Measurements from ENCODE around the gene CD4.

- TF ChIP-seq POLR2A (IDR thresholded peaks at IDR 0.05; ENCODE audit: low read depth, low read length) (no peak), POLR2AphosphoS5 (IDR thresholded peaks at IDR 0.05; ENCODE audit: low read depth, low read length) (no peak)
Measured at GRCh38 chr12:6829536-6830220, 40.4 kb downstream of the CD4 start.
